ES-I3 (cell line): ENCODE results near the gene ZDHHC8.

Experiments used
- H3K36me3 ChIP-seq: 2 replicates; pipeline ENCODE4 v1.6.1; 2013; ENCODE audit warnings: mild to moderate bottlenecking, low read length, control low read depth, moderate library complexity; ENCODE audit not compliant: insufficient read depth
- H3K4me1 ChIP-seq: 2 replicates; pipeline ENCODE4 v1.6.1; 2013; ENCODE audit warnings: mild to moderate bottlenecking, control low read depth, low read length; ENCODE audit not compliant: insufficient read depth
- H3K9ac ChIP-seq: 2 replicates; pipeline ENCODE4 v1.6.1; 2013; ENCODE audit warnings: low read depth, mild to moderate bottlenecking, low read length, moderate library complexity
- H3K9me3 ChIP-seq: 2 replicates; pipeline ENCODE4 v1.6.1; 2013; ENCODE audit warnings: mild to moderate bottlenecking, low read length, moderate library complexity; ENCODE audit not compliant: control insufficient read depth, insufficient read depth

Gene ZDHHC8

GRCh38 chr22:20138417-20138738 is 6.8 kb downstream of the ZDHHC8 start:
- no peaks in the 10 kb centered on the region for H3K36me3 ChIP-seq
- H3K9ac ChIP-seq, result no peak overlapping the region
- no peaks in the 10 kb centered on the region for H3K9me3 ChIP-seq
- H3K4me1 ChIP-seq, result no peaks in the 10 kb centered on the region; the same call in 1 of the 2 replicates

GRCh38 chr22:20138868-20139267 is 7.3 kb downstream of the ZDHHC8 start:
- no peaks in the 10 kb centered on the region; the same call in 1 of the 2 replicates for H3K4me1 ChIP-seq
- no peak overlapping the region for H3K9ac ChIP-seq
- no peaks in the 10 kb centered on the region for H3K36me3 ChIP-seq
- H3K9me3 ChIP-seq, result no peaks in the 10 kb centered on the region

GRCh38 chr22:20139391-20140106 is 7.9 kb downstream of the ZDHHC8 start:
- Histone ChIP-seq H3K4me1 (no peaks in the 10 kb centered on the region; the same call in 1 of the 2 replicates), H3K36me3 (no peaks in the 10 kb centered on the region), H3K9ac (no peak overlapping the region), H3K9me3 (no peaks in the 10 kb centered on the region)

- H3K4me1 ChIP-seq, result no peaks in the 10 kb centered on the region; the same call in 1 of the 2 replicates
- H3K9me3 ChIP-seq, result no peaks in the 10 kb centered on the region
- no peaks in the 10 kb centered on the region for H3K36me3 ChIP-seq
- H3K9ac ChIP-seq, result no peak overlapping the region
These were observed 8.5 kb downstream of the ZDHHC8 start for GRCh38 chr22:20140107-20140445.

- no peaks in the 10 kb centered on the region for H3K36me3 ChIP-seq
- H3K9ac ChIP-seq, result no peak overlapping the region
- H3K4me1 ChIP-seq, result no peaks in the 10 kb centered on the region; the same call in 1 of the 2 replicates
- H3K9me3 ChIP-seq, result no peaks in the 10 kb centered on the region
These were observed 8.9 kb downstream of the ZDHHC8 start for GRCh38 chr22:20140521-20140964.

GRCh38 chr22:20141186-20142077 is 9.8 kb downstream of the ZDHHC8 start:
- Histone ChIP-seq H3K9ac (no peak overlapping the region), H3K36me3 (no peaks in the 10 kb centered on the region), H3K9me3 (no peaks in the 10 kb centered on the region), H3K4me1 (no peaks in the 10 kb centered on the region; the same call in 1 of the 2 replicates)

GRCh38 chr22:20142711-20143621 is 11.4 kb downstream of the ZDHHC8 start:
- Histone ChIP-seq H3K36me3 (no peaks in the 10 kb centered on the region), H3K9ac (no peak overlapping the region)

GRCh38 chr22:20143883-20144665 is 12.5 kb downstream of the ZDHHC8 start:
- no peak overlapping the region for H3K9ac ChIP-seq

More at GRCh38 chr22:20142711-20143621, 11.4 kb downstream of the ZDHHC8 start:
- H3K9me3 ChIP-seq, result no peaks in the 10 kb centered on the region
- H3K4me1 ChIP-seq, result no peaks in the 10 kb centered on the region

GRCh38 chr22:20145206-20145831 is 13.7 kb downstream of the ZDHHC8 start:
- Histone ChIP-seq H3K9me3 (no peaks in the 10 kb centered on the region), H3K36me3 (no peaks in the 10 kb centered on the region), H3K4me1 (no peaks in the 10 kb centered on the region)

More at GRCh38 chr22:20143883-20144665, 12.5 kb downstream of the ZDHHC8 start:
- Histone ChIP-seq H3K9me3 (no peaks in the 10 kb centered on the region), H3K4me1 (no peaks in the 10 kb centered on the region), H3K36me3 (no peaks in the 10 kb centered on the region)

GRCh38 chr22:20145832-20146223 is 14.2 kb downstream of the ZDHHC8 start:
- Histone ChIP-seq H3K36me3 (no peaks in the 10 kb centered on the region), H3K9me3 (no peaks in the 10 kb centered on the region), H3K4me1 (no peaks in the 10 kb centered on the region), H3K9ac (no peak overlapping the region)

More at GRCh38 chr22:20145206-20145831, 13.7 kb downstream of the ZDHHC8 start:
- no peak overlapping the region for H3K9ac ChIP-seq

GRCh38 chr22:20146777-20147176 is 15.2 kb downstream of the ZDHHC8 start:
- H3K9ac ChIP-seq, result no peak overlapping the region
- H3K36me3 ChIP-seq, result no peaks in the 10 kb centered on the region
- H3K9me3 ChIP-seq, result no peaks in the 10 kb centered on the region
- H3K4me1 ChIP-seq, result no peaks in the 10 kb centered on the region

- H3K9me3 ChIP-seq, result no peaks in the 10 kb centered on the region
- H3K4me1 ChIP-seq, result no peaks in the 10 kb centered on the region
- H3K36me3 ChIP-seq, result no peaks in the 10 kb centered on the region
- H3K9ac ChIP-seq, result no peak overlapping the region
These were observed 15.8 kb downstream of the ZDHHC8 start for GRCh38 chr22:20147237-20147988.

GRCh38 chr22:20148414-20148813 is 16.8 kb downstream of the ZDHHC8 start:
- no peaks in the 10 kb centered on the region for H3K36me3 ChIP-seq
- H3K4me1 ChIP-seq, result no peaks in the 10 kb centered on the region
- H3K9me3 ChIP-seq, result no peaks in the 10 kb centered on the region
- H3K9ac ChIP-seq, result no peak overlapping the region
